ENCODE results near the gene KRTAP1-4. TPM values are rescaled to one million over a fixed set of nuclear protein-coding genes. Genes with fewer than 3 reads are reported as not detected.
"Not testable (repeated sequence)": the region's sequence is repeated elsewhere in the genome, so short reads cannot be mapped to it uniquely, and the experiment has no call there.

KRTAP1-4 gene
- total RNA-seq, 1 donor from 2014 or later = not detected

- TF ChIP-seq, protein P1, sequence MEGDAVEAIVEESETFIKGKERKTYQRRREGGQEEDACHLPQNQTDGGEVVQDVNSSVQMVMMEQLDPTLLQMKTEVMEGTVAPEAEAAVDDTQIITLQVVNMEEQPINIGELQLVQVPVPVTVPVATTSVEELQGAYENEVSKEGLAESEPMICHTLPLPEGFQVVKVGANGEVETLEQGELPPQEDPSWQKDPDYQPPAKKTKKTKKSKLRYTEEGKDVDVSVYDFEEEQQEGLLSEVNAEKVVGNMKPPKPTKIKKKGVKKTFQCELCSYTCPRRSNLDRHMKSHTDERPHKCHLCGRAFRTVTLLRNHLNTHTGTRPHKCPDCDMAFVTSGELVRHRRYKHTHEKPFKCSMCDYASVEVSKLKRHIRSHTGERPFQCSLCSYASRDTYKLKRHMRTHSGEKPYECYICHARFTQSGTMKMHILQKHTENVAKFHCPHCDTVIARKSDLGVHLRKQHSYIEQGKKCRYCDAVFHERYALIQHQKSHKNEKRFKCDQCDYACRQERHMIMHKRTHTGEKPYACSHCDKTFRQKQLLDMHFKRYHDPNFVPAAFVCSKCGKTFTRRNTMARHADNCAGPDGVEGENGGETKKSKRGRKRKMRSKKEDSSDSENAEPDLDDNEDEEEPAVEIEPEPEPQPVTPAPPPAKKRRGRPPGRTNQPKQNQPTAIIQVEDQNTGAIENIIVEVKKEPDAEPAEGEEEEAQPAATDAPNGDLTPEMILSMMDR (IDR thresholded peaks at IDR 0.05) = no peak
- Histone ChIP-seq H3K9me3 (no peaks in the 10 kb centered on the region), H3K4me1 (no peaks in the 10 kb centered on the region), H3K36me3 (no peaks in the 10 kb centered on the region), H3K27ac (no peak overlapping the region), H3K4me3 (no peak overlapping the region), H3K27me3 (no peaks in the 10 kb centered on the region)
- no peak for DNase-seq
- intact Hi-C loops (cut with DNase I) = no loop called here
- ATAC-seq = no peak
These were observed 7.9 kb upstream of the KRTAP1-4 start for GRCh38 chr17:41037853-41038350.

DNA sequence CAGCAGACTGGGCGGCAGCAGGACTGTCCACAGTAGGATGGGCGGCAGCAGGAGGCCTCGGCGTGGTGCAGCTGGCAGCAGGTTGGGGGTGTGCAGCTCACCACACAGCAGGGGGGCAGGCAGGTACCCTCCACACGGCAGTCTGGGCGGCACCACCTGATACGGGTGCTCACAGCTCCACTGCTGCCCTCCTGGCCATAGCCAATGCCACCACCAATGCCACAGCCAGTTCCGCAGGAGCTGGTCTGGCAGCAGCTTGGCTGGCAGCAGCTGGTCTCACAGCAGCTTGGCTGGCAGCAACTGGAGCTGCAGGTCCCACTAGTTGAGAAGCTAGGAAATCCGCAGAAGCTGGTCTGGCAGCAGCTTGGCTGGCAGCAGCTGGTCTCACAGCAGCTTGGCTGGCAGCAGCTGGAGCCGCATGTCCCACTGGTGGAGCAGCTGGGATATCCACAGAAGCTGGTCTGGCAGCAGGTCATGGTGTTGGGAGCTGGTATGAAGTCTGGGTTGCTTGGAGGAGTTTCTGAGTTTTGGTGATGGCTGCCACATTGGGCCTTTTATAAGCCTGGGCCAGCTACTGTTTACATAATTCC, 4.4 kb upstream of the KRTAP1-4 start, which contains the start of gene KRTAP1-3:
KRTAP1-3 (minus strand) TSS at position 529 of the 590 bp plus-strand sequence; CDS start at position 476, 53 bp downstream.
- not testable (repeated sequence) for ATAC-seq

GRCh38 chr17:41026715-41027471, 3.1 kb downstream of the KRTAP1-4 start, which contains the start of gene KRTAP1-5:
TSS of gene KRTAP1-5 (minus strand) at chr17:41027208. CDS start at chr17:41027155, 53 bp downstream.
- Histone ChIP-seq H3K36me3 (no peaks in the 10 kb centered on the region), H3K27me3 (peaks cover 5% of the 10 kb centered on the region), H3K4me3 (no peak within 1 kb of the TSS), H3K4me1 (no peaks in the 10 kb centered on the region), H3K27ac (no peak within 1 kb of the TSS), H3K9me3 (no peaks in the 10 kb centered on the region)
- intact Hi-C loops (cut with DNase I) = no loop called here
- ATAC-seq = peak; percentile 22
- DNase-seq = no peak
- TF ChIP-seq, protein P1 (IDR thresholded peaks at IDR 0.05) = no peak

More for the DNA sequence above, 4.4 kb upstream of the KRTAP1-4 start, which contains the start of gene KRTAP1-3:
- H3K4me3 ChIP-seq; H3K9me3 ChIP-seq; DNase-seq; H3K4me1 ChIP-seq; H3K27me3 ChIP-seq; intact Hi-C loops (cut with DNase I); H3K36me3 ChIP-seq; H3K27ac ChIP-seq: not testable (repeated sequence)

DNA sequence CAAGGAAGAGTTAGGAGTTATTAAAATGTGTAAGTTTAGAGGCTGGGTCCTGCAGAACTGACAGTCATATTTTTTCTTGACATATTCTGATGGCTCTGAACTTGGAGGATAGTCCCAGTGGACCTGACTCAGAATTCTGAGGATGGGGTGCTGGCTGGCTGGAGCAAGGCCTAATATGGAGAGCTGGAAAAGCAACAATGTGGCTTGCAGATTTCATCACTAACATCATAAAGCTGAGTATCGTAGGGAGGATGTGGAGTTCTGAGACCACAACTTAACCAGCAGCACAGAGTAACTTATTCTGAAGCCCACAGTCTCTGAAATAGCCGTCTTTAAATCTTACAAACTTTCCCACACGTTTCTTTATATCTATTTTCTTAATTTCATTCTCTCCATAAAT, 5.3 kb downstream of the KRTAP1-4 start:
- TF ChIP-seq, protein P1 (IDR thresholded peaks at IDR 0.05) = no peak
- H3K27me3 ChIP-seq = peaks cover 5% of the 10 kb centered on the region
- no peak overlapping the region for H3K27ac ChIP-seq
- no peak overlapping the region for H3K4me3 ChIP-seq
- no peaks in the 10 kb centered on the region for H3K9me3 ChIP-seq
- H3K36me3 ChIP-seq = no peaks in the 10 kb centered on the region
- DNase-seq (no peak), ATAC-seq (no peak)
- H3K4me1 ChIP-seq = no peaks in the 10 kb centered on the region
- intact Hi-C loops (cut with DNase I) = no loop called here

DNA sequence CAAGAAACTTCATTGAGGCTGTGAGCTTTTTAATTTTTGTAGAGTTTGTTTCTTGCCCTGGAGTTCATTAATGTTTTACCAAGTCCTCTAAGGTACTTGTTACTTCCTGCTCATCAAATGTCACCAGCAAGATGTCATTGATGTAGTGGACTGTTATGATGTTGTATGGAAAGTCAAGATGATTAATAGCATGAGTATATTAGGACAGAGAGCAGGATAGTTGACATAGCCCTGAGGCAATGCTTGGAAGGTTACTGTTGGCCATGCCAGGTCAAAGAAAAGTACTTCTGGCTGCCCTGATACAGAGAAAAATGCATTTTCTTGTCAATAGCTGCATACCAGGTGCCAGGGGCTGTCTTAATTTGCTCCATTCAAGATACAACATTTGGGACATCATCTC, 9.7 kb downstream of the KRTAP1-4 start:
- Histone ChIP-seq H3K36me3 (no peaks in the 10 kb centered on the region), H3K4me1 (no peaks in the 10 kb centered on the region), H3K27ac (no peak overlapping the region), H3K9me3 (no peaks in the 10 kb centered on the region), H3K4me3 (no peak overlapping the region), H3K27me3 (peaks cover 5% of the 10 kb centered on the region)
- intact Hi-C loops (cut with DNase I) = no loop called here
- no peak for ATAC-seq
- TF ChIP-seq, protein P1 (IDR thresholded peaks at IDR 0.05) = no peak
- DNase-seq = no peak

DNA sequence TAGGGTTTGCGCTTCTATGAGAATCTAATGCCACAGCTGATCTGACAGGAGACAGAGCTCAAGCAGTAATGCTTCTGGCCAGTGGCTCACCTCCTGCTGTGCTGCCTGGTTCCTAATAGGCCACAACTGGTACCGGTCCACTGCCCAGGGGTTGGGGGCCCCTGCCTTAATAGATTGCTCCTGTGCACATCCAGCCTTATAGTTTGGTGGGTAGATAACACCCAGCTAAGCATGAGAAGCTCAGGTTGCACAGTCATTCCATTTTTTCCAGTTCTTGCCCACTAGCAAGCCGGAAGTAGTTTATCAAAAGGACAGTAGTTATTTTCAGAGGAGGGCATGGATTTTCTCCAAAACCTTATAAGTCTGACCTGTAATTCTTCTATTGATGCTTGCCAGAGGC, 10.6 kb downstream of the KRTAP1-4 start:
- intact Hi-C loops (cut with DNase I) = no loop called here

More for the DNA sequence above, 10.6 kb downstream of the KRTAP1-4 start:
- no peak for DNase-seq
- Histone ChIP-seq H3K4me3 (no peak overlapping the region), H3K27ac (no peak overlapping the region), H3K4me1 (no peaks in the 10 kb centered on the region), H3K36me3 (no peaks in the 10 kb centered on the region), H3K9me3 (no peaks in the 10 kb centered on the region), H3K27me3 (peaks cover 5% of the 10 kb centered on the region)
- no peak for ATAC-seq
- TF ChIP-seq, protein P1 (IDR thresholded peaks at IDR 0.05) = no peak

Data from upper lobe of right lung (tissue), 1 donor.